Heart left ventricle (tissue), 16 donors: ENCODE measurements around the gene RTBDN. TPM values are rescaled to one million over a fixed set of nuclear protein-coding genes. Genes with fewer than 3 reads are reported as not detected.

ENCODE experiments used
- ATAC-seq, 4 donors: fragments of 200-7000 bp; cut with Tn5 transposase; one replicate each; pipeline ENCODE4 v1.9.1; 2020 to 2022; ENCODE audit warnings: moderate library complexity in 4 of 4, mild to moderate bottlenecking in 3 of 4, moderate number of reproducible peaks in 1 of 4
- DNase-seq, 5 donors: peaks; one replicate each; pipeline ENCODE4 v3.0.0-alpha.2; 2020
- H3K27ac ChIP-seq, 12 donors: fragments of 200-600 bp; sonication (generic) in 4 of 12; one replicate each; pipeline versions ENCODE4 v1.5.0 to v1.8.0; 2016 to 2022; ENCODE audit warnings: mild to moderate bottlenecking in 2 of 12
- H3K27me3 ChIP-seq, 9 donors: fragments of 200-600 bp; sonication (generic) in 2 of 9; one replicate each; pipeline versions ENCODE4 v1.5.1 to v1.8.0; 2016 to 2022; ENCODE audit warnings: mild to moderate bottlenecking in 3 of 9
- H3K36me3 ChIP-seq, 9 donors: fragments of 200-600 bp; sonication (generic) in 2 of 9; one replicate each; pipeline versions ENCODE4 v1.5.0 to v1.8.0; 2018 to 2022; ENCODE audit warnings: mild to moderate bottlenecking in 2 of 9
- H3K4me1 ChIP-seq, 12 donors: fragments of 200-600 bp; sonication (generic) in 4 of 12; one replicate each; pipeline versions ENCODE4 v1.5.0 to v1.8.0; 2016 to 2022; ENCODE audit warnings: mild to moderate bottlenecking in 3 of 12
- H3K4me3 ChIP-seq, 12 donors: fragments of 200-600 bp; sonication (generic) in 4 of 12; one replicate each; pipeline versions ENCODE4 v1.5.0 to v1.8.0; 2017 to 2022; ENCODE audit warnings: mild to moderate bottlenecking in 9 of 12, moderate library complexity in 4 of 12
- H3K9me3 ChIP-seq, 12 donors: fragments of 200-600 bp; sonication (generic) in 4 of 12; one replicate each; pipeline versions ENCODE4 v1.5.0 to v1.8.0; 2016 to 2022; ENCODE audit warnings: mild to moderate bottlenecking in 1 of 12
- POLR2A ChIP-seq, 2 donors: fragments of 450-650 bp; IDR thresholded peaks; one replicate each; pipeline ENCODE4 v1.6.1; 2017; ENCODE audit warnings: antibody characterized with exemption in 2 of 2, mild to moderate bottlenecking in 2 of 2, moderate library complexity in 2 of 2
- WGBS, 4 donors: extraction: QIAGEN DNeasy Blood & Tissue Kit in 2 of 4; methylation state at CpG; one replicate each; pipeline versions ENCODE4 v1.1.5 to v1.1.7; 2013 to 2018; 5-methylcytosine and 5-hydroxymethylcytosine counted together
- intact Hi-C, 10 donors: fragments of 100-400 bp; cut with DNase I; formaldehyde crosslinking; loops; one replicate each; pipeline versions ENCODE4 v1.11.1 to v1.14.2; 2022
- polyA plus RNA-seq, 2 donors: library from polyadenylated mRNA; stranded (reverse); fragments of 200-250 nt; gene quantifications; one replicate each; pipeline ENCODE4 v1.2.3, GENCODE V29; 2013
- total RNA-seq, 9 donors: library from RNA; depleted of rRNA in 2 of 9; stranded (reverse); fragments of >200 nt in 2 of 9; fragmentation: NEBNext Ultra II Directional in 3 of 9; extraction: Animal tissue kit (Norgen Biotek cat#: 25700) in 3 of 9; gene quantifications; one replicate each; pipeline versions ENCODE4 v1.1.0 to v1.2.4, GENCODE V29; 2016 to 2023
- TF ChIP-seq, protein P1 (sequence below), 12 donors: fragments of 200-600 bp; sonication (generic) in 4 of 12; IDR thresholded peaks; one replicate each; pipeline versions ENCODE4 v1.5.0 to v1.8.0; 2018 to 2022; ENCODE audit warnings: antibody characterized with exemption in 12 of 12, mild to moderate bottlenecking in 5 of 12
- donor health status: ischemic (EF 13 %, LVEDD 7.1; RV severe dilation, severe dysfunction).
- donor health status: healthy with polysubstance abuse.
- donor health status: DM: no; HTN: yes; CAD: no.
- donor health status: DM: no; HTN: no; CAD: no.
- donor health status: ischemic (EF 25% LVEDD 6.9; RV normal size, moderate dysfunction).
- donor health status: ischemic (EF 25% LVEDD 5.7; RV mildly dilated, moderate dysfunction).
- donor health status: healthy.
- donor health status: DM: yes; HTN: yes; CAD: no.
- donor health status: ischemic (EF 35%, LVEDD 5.7; RV mildly dilated, moderate dysfunction).
- donor health status: nonischemic (EF 11% LVEDD 7.7; RV severe dilation, severe dysfunction).
- donor health status: DM: yes; HTN: yes; CAD: no.
- donor health status: PGD.
- donor health status: ischemic (EF 29% LVEDD 5.4; RV normal size, mild dysfunction).
- donor health status: nonischemic (EF 23%, LVEDD 6.1; RV moderate dilation, normal function).

RTBDN gene
- total and polyA plus RNA-seq, 11 donors = not detected

DNA sequence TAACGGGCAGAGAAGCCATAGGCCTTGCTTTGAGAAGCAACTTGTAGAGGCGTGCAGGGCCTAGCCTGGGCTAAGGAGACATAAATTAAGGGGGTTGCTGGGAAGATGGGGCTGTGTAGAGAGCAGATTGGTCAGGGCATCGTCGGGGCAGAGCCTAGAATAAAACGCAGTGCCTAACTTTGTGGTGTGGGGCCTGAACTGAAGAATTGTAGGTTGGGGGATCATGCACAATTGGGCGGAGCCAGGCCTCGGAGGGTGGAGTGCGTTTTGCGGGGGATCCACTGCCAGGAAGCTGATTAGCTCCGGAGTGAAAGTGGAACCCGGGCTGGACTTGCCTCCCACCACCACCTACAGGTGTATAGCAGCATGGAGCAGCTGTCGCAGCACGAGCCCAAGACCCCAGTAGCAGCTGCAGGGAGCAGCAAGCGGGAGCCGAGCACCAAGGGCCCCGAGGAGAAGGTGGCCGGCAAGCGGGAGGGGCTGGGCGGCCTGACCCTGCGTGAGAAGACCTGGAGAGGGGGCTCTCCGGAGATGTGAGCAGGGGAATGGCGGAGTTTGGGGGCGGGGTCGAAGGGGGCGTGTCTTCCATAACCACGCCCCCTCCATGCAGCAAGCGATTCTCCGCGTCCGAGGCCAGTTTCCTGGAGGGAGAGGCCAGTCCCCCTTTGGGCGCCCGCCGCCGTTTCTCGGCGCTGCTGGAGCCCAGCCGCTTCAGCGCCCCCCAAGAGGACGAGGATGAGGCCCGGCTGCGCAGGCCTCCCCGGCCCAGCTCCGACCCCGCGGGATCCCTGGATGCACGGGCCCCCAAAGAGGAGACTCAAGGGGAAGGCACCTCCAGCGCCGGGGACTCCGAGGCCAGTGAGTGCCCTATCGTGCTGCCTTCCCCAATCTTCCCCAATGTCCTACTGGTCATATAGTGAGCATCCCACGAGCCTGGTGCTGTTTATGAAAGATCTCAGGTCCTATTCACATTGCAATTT is 33.0 kb upstream of the RTBDN start:
- H3K4me3 ChIP-seq = peak overlapping the region in 10 of 12 donors; percentile 12 to 51 (median 40)
- ATAC-seq (peak in 3 of 4 donors; percentile 44 to 66 (median 60)), DNase-seq (peak in 4 of 5 donors; percentile 39 to 73 (median 54))
- H3K9me3 ChIP-seq = no peaks in the 10 kb centered on the region
- H3K36me3 ChIP-seq = no peaks in the 10 kb centered on the region
- WGBS, 4 donors = 11 to 20% (median 16%) methylated on average over 33 to 51 of the region's 51 CpGs
- peaks cover 0 to 9% (median 4%) of the 10 kb centered on the region in 12 donors for H3K4me1 ChIP-seq
- TF ChIP-seq, protein P1, sequence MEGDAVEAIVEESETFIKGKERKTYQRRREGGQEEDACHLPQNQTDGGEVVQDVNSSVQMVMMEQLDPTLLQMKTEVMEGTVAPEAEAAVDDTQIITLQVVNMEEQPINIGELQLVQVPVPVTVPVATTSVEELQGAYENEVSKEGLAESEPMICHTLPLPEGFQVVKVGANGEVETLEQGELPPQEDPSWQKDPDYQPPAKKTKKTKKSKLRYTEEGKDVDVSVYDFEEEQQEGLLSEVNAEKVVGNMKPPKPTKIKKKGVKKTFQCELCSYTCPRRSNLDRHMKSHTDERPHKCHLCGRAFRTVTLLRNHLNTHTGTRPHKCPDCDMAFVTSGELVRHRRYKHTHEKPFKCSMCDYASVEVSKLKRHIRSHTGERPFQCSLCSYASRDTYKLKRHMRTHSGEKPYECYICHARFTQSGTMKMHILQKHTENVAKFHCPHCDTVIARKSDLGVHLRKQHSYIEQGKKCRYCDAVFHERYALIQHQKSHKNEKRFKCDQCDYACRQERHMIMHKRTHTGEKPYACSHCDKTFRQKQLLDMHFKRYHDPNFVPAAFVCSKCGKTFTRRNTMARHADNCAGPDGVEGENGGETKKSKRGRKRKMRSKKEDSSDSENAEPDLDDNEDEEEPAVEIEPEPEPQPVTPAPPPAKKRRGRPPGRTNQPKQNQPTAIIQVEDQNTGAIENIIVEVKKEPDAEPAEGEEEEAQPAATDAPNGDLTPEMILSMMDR (IDR thresholded peaks at IDR 0.05) = no peak
- TF ChIP-seq POLR2A (IDR thresholded peaks at IDR 0.05) = no peak
- intact Hi-C loops = no loop called here
- H3K27me3 ChIP-seq = peaks cover 0 to 22% (median 6%) of the 10 kb centered on the region in 9 donors
- H3K27ac ChIP-seq = no peak overlapping the region

- peaks cover 0 to 9% (median 4%) of the 10 kb centered on the region in 12 donors for H3K4me1 ChIP-seq
- no peaks in the 10 kb centered on the region for H3K9me3 ChIP-seq
- ATAC-seq = no peak
- H3K27me3 ChIP-seq = peaks cover 0 to 22% (median 6%) of the 10 kb centered on the region in 9 donors
- no peak overlapping the region for H3K4me3 ChIP-seq
- intact Hi-C loops = no loop called here
- no peak overlapping the region for H3K27ac ChIP-seq
- TF ChIP-seq POLR2A (IDR thresholded peaks at IDR 0.05) = no peak
- TF ChIP-seq, protein P1 (IDR thresholded peaks at IDR 0.05) = no peak
- H3K36me3 ChIP-seq = no peaks in the 10 kb centered on the region
- DNase-seq = no peak
- WGBS, 4 donors = 89 to 90% (median 89%) methylated on average over 29 of the region's 29 CpGs
Measured at GRCh38 chr19:12866416-12867119, 32.2 kb upstream of the RTBDN start.

- ATAC-seq (no peak), DNase-seq (no peak)
- Histone ChIP-seq H3K9me3 (no peaks in the 10 kb centered on the region), H3K4me3 (no peak overlapping the region), H3K27me3 (peaks cover 0 to 22% (median 6%) of the 10 kb centered on the region in 9 donors), H3K27ac (no peak overlapping the region), H3K36me3 (no peaks in the 10 kb centered on the region), H3K4me1 (peaks cover 0 to 9% (median 4%) of the 10 kb centered on the region in 12 donors)
- TF ChIP-seq, protein P1 (IDR thresholded peaks at IDR 0.05) = no peak
- no peak for TF ChIP-seq POLR2A (IDR thresholded peaks at IDR 0.05)
- intact Hi-C loops = no loop called here
- WGBS, 4 donors = 77 to 84% (median 79%) methylated on average over 18 to 19 of the region's 19 CpGs
Measured at GRCh38 chr19:12865746-12866415, 31.5 kb upstream of the RTBDN start.
